Measurements from ENCODE around the gene PAK5.
A peak's percentile ranks its signal among the peaks of the same experiment; 100 is the strongest.

Gene PAK5

GRCh38 chr20:9838378-9839295 is at the start of gene PAK5:
Gene PAK5 (minus strand): TSS chr20:9839076. CDS start chr20:9644328, 194,748 bp downstream.
- peak in 1 of 2 donors; percentile 65 for DNase-seq
- Histone ChIP-seq H3K27me3 (peaks cover 0 to 19% of the 10 kb centered on the region in 2 donors), H3K4me3 (peak within 1 kb of the TSS; percentile 42 to 48), H3K9me3 (no peaks in the 10 kb centered on the region), H3K27ac (no peak within 1 kb of the TSS), H3K4me1 (peaks cover 0 to 16% (median 3%) of the 10 kb centered on the region in 4 donors), H3K36me3 (no peaks in the 10 kb centered on the region)
- no peak for TF ChIP-seq CTCF (IDR thresholded peaks at IDR 0.05)
- intact Hi-C loops (cut with DNase I; ENCODE audit: low total_unique reads), result no loop called here

DNA sequence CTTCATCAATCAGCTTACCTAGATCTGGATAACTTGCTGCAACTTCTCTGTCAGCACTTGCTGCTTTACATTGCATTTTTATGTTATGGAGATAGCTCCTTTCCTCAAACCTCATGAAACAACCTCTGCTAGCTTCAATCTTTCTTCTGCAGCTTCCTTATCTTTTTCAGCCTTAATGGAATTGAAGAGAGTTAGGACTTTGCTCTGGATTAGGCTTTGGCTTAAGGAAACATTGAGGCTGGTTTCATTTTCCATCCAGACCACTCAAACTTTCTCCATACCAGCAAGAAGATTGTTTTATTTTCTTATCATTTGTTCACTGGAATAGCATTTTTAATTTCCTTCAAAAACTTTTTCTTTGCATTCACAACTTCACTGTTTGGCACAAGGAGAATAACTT is 48.8 kb upstream of the PAK5 start:
- Histone ChIP-seq H3K27me3 (no peaks in the 10 kb centered on the region), H3K36me3 (no peaks in the 10 kb centered on the region), H3K4me3 (no peak overlapping the region), H3K27ac (no peak overlapping the region), H3K4me1 (no peaks in the 10 kb centered on the region), H3K9me3 (no peaks in the 10 kb centered on the region)
- intact Hi-C loops (cut with DNase I; ENCODE audit: low total_unique reads), result no loop called here
- no peak for TF ChIP-seq CTCF (IDR thresholded peaks at IDR 0.05)
- no peak for DNase-seq

- TF ChIP-seq CTCF (IDR thresholded peaks at IDR 0.05), result no peak
- H3K9me3 ChIP-seq, result no peaks in the 10 kb centered on the region
- no peak overlapping the region for H3K4me3 ChIP-seq
- H3K4me1 ChIP-seq, result no peaks in the 10 kb centered on the region
- no peaks in the 10 kb centered on the region for H3K27me3 ChIP-seq
- H3K36me3 ChIP-seq, result no peaks in the 10 kb centered on the region
- H3K27ac ChIP-seq, result no peak overlapping the region
- intact Hi-C loops (cut with DNase I; ENCODE audit: low total_unique reads), result no loop called here
- no peak for DNase-seq
Measured at GRCh38 chr20:9886227-9886626, 47.4 kb upstream of the PAK5 start.

DNA sequence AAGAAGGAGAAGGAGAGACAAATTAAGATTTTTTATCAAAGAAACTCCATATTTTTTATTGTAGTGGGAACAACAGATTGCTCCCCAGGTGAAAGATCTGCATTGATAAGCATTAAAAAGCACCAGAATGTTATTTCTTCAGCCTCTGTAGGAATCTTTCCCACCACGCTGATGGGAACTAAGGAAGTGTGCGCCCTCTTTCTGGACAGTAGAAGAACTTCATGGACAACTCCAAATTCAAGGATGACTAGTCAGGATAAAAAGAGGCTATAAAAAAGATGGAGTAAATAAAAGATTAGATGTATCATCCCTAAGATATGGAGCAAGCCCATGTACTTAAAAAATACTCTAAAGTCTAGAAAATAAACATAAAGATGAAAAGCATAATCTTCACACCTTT is 45.8 kb upstream of the PAK5 start:
- H3K4me3 ChIP-seq, result no peak overlapping the region
- no peak for TF ChIP-seq CTCF (IDR thresholded peaks at IDR 0.05)
- no peaks in the 10 kb centered on the region for H3K27me3 ChIP-seq
- no peaks in the 10 kb centered on the region for H3K4me1 ChIP-seq
- H3K36me3 ChIP-seq, result no peaks in the 10 kb centered on the region
- no peak overlapping the region for H3K27ac ChIP-seq
- DNase-seq, result no peak
- no peaks in the 10 kb centered on the region for H3K9me3 ChIP-seq
- intact Hi-C loops (cut with DNase I; ENCODE audit: low total_unique reads), result no loop called here

DNA sequence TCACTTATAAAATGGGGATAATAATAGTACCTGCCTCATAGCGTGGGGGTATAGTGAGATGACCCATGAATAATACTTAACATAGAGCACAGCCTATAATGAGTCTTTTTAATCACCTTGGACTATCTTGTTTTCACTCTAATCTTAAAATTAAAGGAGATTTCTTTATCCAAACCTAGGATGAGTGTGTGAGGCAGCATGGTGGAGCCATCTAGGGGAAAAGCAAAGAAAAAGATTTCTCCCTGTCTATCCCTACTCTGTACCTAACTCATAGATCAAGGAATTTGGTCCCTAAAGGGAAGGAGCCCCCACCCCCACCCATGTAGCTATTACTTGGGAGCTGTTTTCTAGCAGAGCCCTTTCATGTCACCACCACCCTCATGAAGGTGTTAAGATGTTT is 45.2 kb upstream of the PAK5 start:
- no peak overlapping the region for H3K4me3 ChIP-seq
- no peaks in the 10 kb centered on the region for H3K36me3 ChIP-seq
- intact Hi-C loops (cut with DNase I; ENCODE audit: low total_unique reads), result no loop called here
- H3K27me3 ChIP-seq, result no peaks in the 10 kb centered on the region
- DNase-seq, result no peak
- H3K27ac ChIP-seq, result no peak overlapping the region
- H3K4me1 ChIP-seq, result no peaks in the 10 kb centered on the region
- no peak for TF ChIP-seq CTCF (IDR thresholded peaks at IDR 0.05)
- no peaks in the 10 kb centered on the region for H3K9me3 ChIP-seq

All from tibial artery (tissue), 4 donors.